ENCODE results near the gene CYP1A1. TPM values are rescaled to one million over a fixed set of nuclear protein-coding genes. Genes with fewer than 3 reads are reported as not detected.
"Not testable (repeated sequence)": the region's sequence is repeated elsewhere in the genome, so short reads cannot be mapped to it uniquely, and the experiment has no call there.

CYP1A1 gene
- total RNA-seq, 1 experiment from 2014 or later = 0.26 TPM

GRCh38 chr15:74732846-74733245 lies 7.5 kb upstream of the CYP1A1 start:
- no peak for DNase-seq (ENCODE audit: low spot score)
- H3K4me1 Mint-ChIP-seq = no peaks in the 10 kb centered on the region
- no peak overlapping the region for H3K27ac Mint-ChIP-seq
- H3K9me3 Mint-ChIP-seq = peaks cover 5% of the 10 kb centered on the region
- TF ChIP-seq IRF1 (CRISPR knock-in tag; IDR thresholded peaks at IDR 0.05) (no peak), CREM (CRISPR knock-in tag; IDR thresholded peaks at IDR 0.05) (no peak), E2F5 (CRISPR knock-in tag; IDR thresholded peaks at IDR 0.05) (no peak)
- H3K27me3 Mint-ChIP-seq (ENCODE audit: low read depth) = peaks cover 85% of the 10 kb centered on the region
- ChIA-PET CTCF (interaction anchor here (1.3 kb wide), 1 partner anchor 36 kb away, joined by 3 read pairs; no protein-coding TSS in a partner anchor), POLR2A (no interaction called here)
- H3K4me3 Mint-ChIP-seq = no peak overlapping the region
- no peaks in the 10 kb centered on the region for H3K36me3 Mint-ChIP-seq
- ATAC-seq = no peak

- H3K4me3 Mint-ChIP-seq = no peak overlapping the region
- no peak overlapping the region for H3K27ac Mint-ChIP-seq
These were observed 5.4 kb upstream of the CYP1A1 start for GRCh38 chr15:74730619-74731316.

GRCh38 chr15:74729372-74729771 lies 4.0 kb upstream of the CYP1A1 start:
- H3K36me3 Mint-ChIP-seq; H3K9me3 Mint-ChIP-seq; DNase-seq (ENCODE audit: low spot score); ATAC-seq; POLR2A ChIA-PET; CTCF ChIA-PET; H3K4me1 Mint-ChIP-seq; H3K27ac Mint-ChIP-seq; H3K4me3 Mint-ChIP-seq: not testable (repeated sequence)
- H3K27me3 Mint-ChIP-seq (ENCODE audit: low read depth) = peaks cover 85% of the 10 kb centered on the region

More at GRCh38 chr15:74730619-74731316, 5.4 kb upstream of the CYP1A1 start:
- no peaks in the 10 kb centered on the region; the same call in 1 of the 2 replicates for H3K9me3 Mint-ChIP-seq
- POLR2A ChIA-PET = interaction anchor here (0.6 kb wide), 1 partner anchor 17 kb away, joined by 4 read pairs; no protein-coding TSS in a partner anchor
- H3K27me3 Mint-ChIP-seq (ENCODE audit: low read depth) = peaks cover 87% of the 10 kb centered on the region
- no peaks in the 10 kb centered on the region for H3K36me3 Mint-ChIP-seq
- no peak for DNase-seq (ENCODE audit: low spot score)
- CTCF ChIA-PET = interaction anchor here (0.9 to 1.6 kb wide), 2 partner anchors 38 to 40 kb away, joined by 4 to 6 read pairs; no protein-coding TSS in a partner anchor
- peak; percentile 63; the same call in 1 of the 2 replicates for TF ChIP-seq GABPB1 (CRISPR knock-in tag; IDR thresholded peaks at IDR 0.05)
- no peak for TF ChIP-seq SMAD4 (CRISPR knock-in tag; IDR thresholded peaks at IDR 0.05)
- ATAC-seq = no peak
- peaks cover 4% of the 10 kb centered on the region for H3K4me1 Mint-ChIP-seq

- H3K27ac Mint-ChIP-seq; H3K36me3 Mint-ChIP-seq; DNase-seq (ENCODE audit: low spot score); POLR2A ChIA-PET; H3K4me3 Mint-ChIP-seq; H3K9me3 Mint-ChIP-seq; ATAC-seq; CTCF ChIA-PET: not testable (repeated sequence)
- Mint-ChIP-seq H3K27me3 (ENCODE audit: low read depth) (peaks cover 82% of the 10 kb centered on the region), H3K4me1 (peaks cover 12% of the 10 kb centered on the region)
These were observed 3.4 kb upstream of the CYP1A1 start for GRCh38 chr15:74728699-74729098.

GRCh38 chr15:74727727-74728126 lies 2.4 kb upstream of the CYP1A1 start:
- Mint-ChIP-seq H3K36me3 (no peaks in the 10 kb centered on the region), H3K4me3 (no peak overlapping the region), H3K27me3 (ENCODE audit: low read depth) (peaks cover 82% of the 10 kb centered on the region), H3K27ac (no peak overlapping the region), H3K4me1 (peaks cover 15% of the 10 kb centered on the region), H3K9me3 (no peaks in the 10 kb centered on the region)
- POLR2A ChIA-PET = no interaction called here
- CTCF ChIA-PET = interaction anchor here (4.6 kb wide), 1 partner anchor 41 kb away, joined by 53 read pairs; no protein-coding TSS in a partner anchor
- no peak for DNase-seq (ENCODE audit: low spot score)
- ATAC-seq = no peak
- no peak for TF ChIP-seq ZNF281 (CRISPR knock-in tag; IDR thresholded peaks at IDR 0.05)
- no peak for TF ChIP-seq PRRX2 (CRISPR knock-in tag; IDR thresholded peaks at IDR 0.05)
- TF ChIP-seq NFYB (CRISPR knock-in tag; conservative IDR thresholded peaks at IDR 0.05; ENCODE audit: low read depth) = no peak
- TF ChIP-seq ZNF396 (CRISPR knock-in tag; IDR thresholded peaks at IDR 0.05; ENCODE audit: borderline replicate concordance) = no peak
- TF ChIP-seq ERG (CRISPR knock-in tag; IDR thresholded peaks at IDR 0.05) = no peak
- no peak for TF ChIP-seq E2F1 (CRISPR knock-in tag; IDR thresholded peaks at IDR 0.05)
- no peak for TF ChIP-seq NR1H2 (CRISPR knock-in tag; IDR thresholded peaks at IDR 0.05)
- TF ChIP-seq PREB (CRISPR knock-in tag; IDR thresholded peaks at IDR 0.05; ENCODE audit: borderline replicate concordance) = no peak
- no peak for TF ChIP-seq ZNF263 (CRISPR knock-in tag; IDR thresholded peaks at IDR 0.05; ENCODE audit: low read depth)
